Breast epithelium (tissue), 4 donors: ENCODE results near the gene CAB39L. TPM values are rescaled to one million over a fixed set of nuclear protein-coding genes. Genes with fewer than 3 reads are reported as not detected.

Source experiments
- DNase-seq, 2 donors: peaks; one replicate each; pipeline ENCODE4 v3.0.0-alpha.2; 2019; ENCODE audit warnings: low spot score in 2 of 2
- H3K27ac ChIP-seq, 2 donors: fragments of 200-600 bp; sonication (generic) in 1 of 2; one replicate each; pipeline ENCODE4 v1.5.1; 2016 to 2019; ENCODE audit warnings: mild to moderate bottlenecking in 1 of 2
- H3K27me3 ChIP-seq, 2 donors: fragments of 200-600 bp; sonication (generic) in 1 of 2; one replicate each; pipeline versions ENCODE4 v1.5.1 to v1.6.0; 2017 to 2019; ENCODE audit warnings: control low read depth in 1 of 2, mild to moderate bottlenecking in 1 of 2
- H3K36me3 ChIP-seq: fragments of 200-600 bp; one replicate; pipeline ENCODE4 v1.5.1; 2019
- H3K4me1 ChIP-seq, 2 donors: fragments of 200-600 bp; sonication (generic); one replicate each; pipeline ENCODE4 v1.5.1; 2016 to 2019; ENCODE audit warnings: control low read depth in 1 of 2
- H3K4me3 ChIP-seq, 3 donors: fragments of 200-600 bp; sonication (generic); 1 replicate in 2 of 3; 2 replicates in 1 of 3; pipeline ENCODE4 v1.5.1; 2016 to 2019; ENCODE audit warnings: mild to moderate bottlenecking in 3 of 3, moderate library complexity in 2 of 3
- H3K9me3 ChIP-seq, 2 donors: fragments of 200-600 bp; sonication (generic) in 1 of 2; one replicate each; pipeline ENCODE4 v1.5.1; 2016 to 2019; ENCODE audit warnings: control low read depth in 1 of 2
- POLR2A ChIP-seq: fragments of 450-650 bp; IDR thresholded peaks from one replicate; pipeline ENCODE4 v1.6.1; 2016; ENCODE audit warnings: antibody characterized with exemption, mild to moderate bottlenecking, moderate library complexity
- POLR2AphosphoS5 ChIP-seq, 3 donors: sonication (generic); formaldehyde crosslinking; IDR thresholded peaks; one replicate each; pipeline ENCODE4 v1.6.1; 2017; ENCODE audit warnings: antibody characterized with exemption in 3 of 3
- intact Hi-C: fragments of 100-400 bp; cut with DNase I; formaldehyde crosslinking; loops from one replicate; pipeline ENCODE4 v1.15.1; 2023; ENCODE audit warnings: low total_unique reads
- total RNA-seq, 3 donors: library from RNA; depleted of rRNA; stranded (reverse); fragments of >200 nt; gene quantifications; one replicate each; pipeline ENCODE4 v1.1.0, GENCODE V29; 2016
- TF ChIP-seq, protein P1 (sequence below), 3 donors: fragments of 450-650 bp; IDR thresholded peaks; one replicate each; pipeline ENCODE4 v1.5.1; 2016 to 2017; ENCODE audit warnings: antibody characterized with exemption in 3 of 3, mild to moderate bottlenecking in 3 of 3, moderate library complexity in 3 of 3

CAB39L gene
- total RNA-seq, 3 donors from 2014 or later = 40.0 to 92.1 (median 44.8) TPM

DNA sequence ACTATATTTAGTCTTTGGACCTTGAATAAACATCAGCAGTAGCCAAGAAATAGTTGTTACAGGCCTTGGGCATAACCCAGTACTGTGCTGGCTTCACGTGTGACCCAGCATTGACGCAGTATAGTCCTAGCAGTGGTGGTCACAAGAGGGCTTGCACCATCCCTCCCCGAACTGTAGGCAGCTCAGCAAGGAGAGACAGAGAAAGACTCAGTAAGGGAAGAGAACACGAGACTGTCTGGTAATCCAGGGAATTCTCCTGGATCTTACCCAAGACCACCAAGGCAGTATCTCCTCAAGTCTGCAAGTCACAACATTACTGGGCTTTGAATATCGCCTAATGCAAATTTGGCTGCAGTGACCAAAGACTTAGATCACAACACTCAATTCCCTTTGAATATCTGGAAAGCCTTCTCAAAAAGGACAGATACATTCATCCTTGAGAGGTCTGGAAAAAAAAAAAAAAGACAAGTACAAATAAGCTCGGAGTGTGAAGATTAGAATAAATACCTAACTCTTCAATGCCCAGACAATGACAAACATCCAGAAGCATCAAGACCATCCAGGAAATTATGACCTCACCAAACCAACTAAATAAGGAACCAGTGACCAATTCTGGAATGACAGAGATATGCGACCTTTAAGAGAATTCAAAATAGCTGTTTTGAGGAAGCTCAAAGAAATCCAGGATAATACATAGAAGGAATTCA, 39.7 kb downstream of the CAB39L start:
- TF ChIP-seq, protein P1, sequence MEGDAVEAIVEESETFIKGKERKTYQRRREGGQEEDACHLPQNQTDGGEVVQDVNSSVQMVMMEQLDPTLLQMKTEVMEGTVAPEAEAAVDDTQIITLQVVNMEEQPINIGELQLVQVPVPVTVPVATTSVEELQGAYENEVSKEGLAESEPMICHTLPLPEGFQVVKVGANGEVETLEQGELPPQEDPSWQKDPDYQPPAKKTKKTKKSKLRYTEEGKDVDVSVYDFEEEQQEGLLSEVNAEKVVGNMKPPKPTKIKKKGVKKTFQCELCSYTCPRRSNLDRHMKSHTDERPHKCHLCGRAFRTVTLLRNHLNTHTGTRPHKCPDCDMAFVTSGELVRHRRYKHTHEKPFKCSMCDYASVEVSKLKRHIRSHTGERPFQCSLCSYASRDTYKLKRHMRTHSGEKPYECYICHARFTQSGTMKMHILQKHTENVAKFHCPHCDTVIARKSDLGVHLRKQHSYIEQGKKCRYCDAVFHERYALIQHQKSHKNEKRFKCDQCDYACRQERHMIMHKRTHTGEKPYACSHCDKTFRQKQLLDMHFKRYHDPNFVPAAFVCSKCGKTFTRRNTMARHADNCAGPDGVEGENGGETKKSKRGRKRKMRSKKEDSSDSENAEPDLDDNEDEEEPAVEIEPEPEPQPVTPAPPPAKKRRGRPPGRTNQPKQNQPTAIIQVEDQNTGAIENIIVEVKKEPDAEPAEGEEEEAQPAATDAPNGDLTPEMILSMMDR (IDR thresholded peaks at IDR 0.05) = no peak
- TF ChIP-seq POLR2A = no peak
- no peak for TF ChIP-seq POLR2AphosphoS5 (IDR thresholded peaks at IDR 0.05)
- no peak overlapping the region for H3K27ac ChIP-seq
- H3K4me1 ChIP-seq = no peaks in the 10 kb centered on the region
- H3K36me3 ChIP-seq = no peaks in the 10 kb centered on the region
- peaks cover 0 to 18% of the 10 kb centered on the region in 2 donors for H3K9me3 ChIP-seq
- intact Hi-C loops = no loop called here
- DNase-seq = no peak
- H3K27me3 ChIP-seq = no peaks in the 10 kb centered on the region
- no peak overlapping the region for H3K4me3 ChIP-seq

DNA sequence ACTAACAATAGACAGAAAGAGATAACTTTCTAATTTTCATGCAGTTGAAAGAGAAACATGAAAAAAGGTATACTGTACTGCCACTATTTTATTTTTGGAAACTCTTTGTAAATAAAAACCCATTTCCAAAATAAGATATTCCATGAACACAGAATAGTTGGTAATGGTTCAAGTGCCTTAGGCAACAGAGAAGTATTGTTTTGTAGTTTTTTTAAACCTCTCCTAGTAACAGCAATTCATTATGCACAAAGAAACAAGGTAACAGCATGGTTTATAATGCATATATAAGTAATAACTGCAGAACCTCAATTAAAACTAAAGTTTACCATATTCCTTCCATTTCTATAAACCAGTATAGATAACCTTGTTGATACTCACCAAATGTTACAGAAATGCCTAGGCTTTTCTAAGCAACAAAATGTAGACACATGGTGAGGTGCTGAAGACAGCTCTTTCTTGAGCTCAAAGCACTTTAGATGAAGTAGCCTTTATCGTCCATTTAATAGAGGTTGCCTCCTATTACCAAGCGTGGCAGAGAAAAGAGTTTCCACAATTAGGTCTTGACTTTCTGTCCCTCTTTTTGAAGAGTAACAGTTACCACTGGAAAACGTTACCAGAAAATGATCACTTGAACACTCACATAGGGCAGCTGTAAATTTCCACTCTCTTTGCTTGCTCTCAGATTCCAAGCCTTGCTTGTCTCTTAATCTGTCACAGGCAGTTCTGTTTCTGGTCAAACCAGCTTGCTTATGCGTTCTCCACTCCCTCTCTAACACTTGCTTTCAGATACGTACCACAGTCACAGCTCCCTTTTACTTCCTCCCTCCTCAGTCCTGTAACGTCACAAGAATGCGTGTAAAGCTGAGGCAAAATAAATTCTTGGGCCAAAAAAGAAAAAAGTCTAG, 42.9 kb downstream of the CAB39L start:
- TF ChIP-seq POLR2AphosphoS5 (IDR thresholded peaks at IDR 0.05) (peak in 1 of 3 donors; percentile 57), POLR2A (no peak)
- TF ChIP-seq, protein P1 (IDR thresholded peaks at IDR 0.05) = no peak
- peak in 1 of 2 donors; percentile 47 for DNase-seq
- Histone ChIP-seq H3K4me3 (peak overlapping the region; percentile 39 to 59 (median 48)), H3K9me3 (peaks cover 0 to 18% of the 10 kb centered on the region in 2 donors), H3K27ac (peak overlapping the region; percentile 88 to 91), H3K36me3 (no peaks in the 10 kb centered on the region), H3K4me1 (no peaks in the 10 kb centered on the region), H3K27me3 (no peaks in the 10 kb centered on the region)
- intact Hi-C loops = no loop called here

DNA sequence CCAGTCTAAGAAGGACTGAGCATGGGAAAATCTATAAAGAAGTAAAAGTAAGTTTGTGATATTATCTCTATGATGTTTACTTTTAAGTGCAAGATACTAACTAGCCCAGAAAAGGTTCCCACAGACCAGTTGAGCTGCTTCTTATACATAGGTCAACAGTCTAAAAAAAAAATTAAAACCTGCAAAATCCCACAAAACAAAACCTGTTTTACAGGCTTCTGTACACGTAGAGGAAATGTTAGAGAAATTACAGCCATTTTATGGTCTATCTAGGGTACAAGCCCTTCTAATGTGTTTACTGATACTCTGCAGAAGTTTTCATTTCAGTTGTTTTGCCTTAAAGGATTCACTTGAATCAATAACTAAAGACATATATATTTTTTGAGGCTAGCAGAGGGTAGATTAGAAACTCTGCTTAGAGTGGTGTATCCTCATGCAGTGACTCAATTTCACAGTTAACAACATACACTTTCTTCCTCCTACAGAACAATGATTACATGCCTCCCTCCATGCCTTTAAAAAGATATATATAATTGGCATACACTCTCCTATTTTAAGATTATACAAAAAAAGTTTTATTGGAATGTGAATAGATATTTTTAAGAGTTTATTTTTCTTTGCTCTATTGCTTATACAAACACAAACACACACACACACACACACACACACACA, 43.9 kb downstream of the CAB39L start:
- Histone ChIP-seq H3K27ac (peak overlapping the region; percentile 88 to 91), H3K27me3 (no peaks in the 10 kb centered on the region), H3K4me3 (peak overlapping the region; percentile 39 to 59 (median 48)), H3K36me3 (no peaks in the 10 kb centered on the region), H3K4me1 (no peaks in the 10 kb centered on the region), H3K9me3 (peaks cover 0 to 11% of the 10 kb centered on the region in 2 donors)
- no peak for DNase-seq
- intact Hi-C loops = no loop called here
- TF ChIP-seq POLR2A (no peak), POLR2AphosphoS5 (IDR thresholded peaks at IDR 0.05) (no peak)
- TF ChIP-seq, protein P1 (IDR thresholded peaks at IDR 0.05) = no peak

DNA sequence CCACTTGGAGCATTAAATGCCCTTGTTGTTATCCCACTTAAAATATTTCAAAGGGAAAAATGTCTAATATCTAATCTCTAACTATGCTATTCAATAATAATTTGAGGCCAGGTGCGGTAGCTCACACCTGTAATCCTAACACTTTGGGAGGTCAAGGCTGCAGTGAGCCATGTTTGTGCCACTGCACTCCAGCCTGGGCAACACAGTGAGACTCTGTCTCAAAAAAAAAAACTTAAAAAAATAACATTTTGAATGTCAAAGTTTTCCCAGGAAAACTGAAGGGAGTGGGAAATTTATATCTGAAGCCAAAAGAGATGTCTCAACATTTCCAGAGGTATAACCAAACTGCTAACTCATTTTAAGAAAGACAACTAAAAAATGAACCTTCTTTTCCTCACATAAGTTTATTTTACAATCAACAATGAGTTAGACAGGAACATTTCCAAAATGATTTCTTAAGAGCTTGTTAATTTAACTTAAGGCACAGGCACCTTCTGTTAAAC, 47.9 kb downstream of the CAB39L start:
- Histone ChIP-seq H3K27ac (peak overlapping the region; percentile 52 to 74), H3K4me1 (no peaks in the 10 kb centered on the region), H3K36me3 (no peaks in the 10 kb centered on the region), H3K9me3 (no peaks in the 10 kb centered on the region), H3K4me3 (no peak overlapping the region), H3K27me3 (no peaks in the 10 kb centered on the region)
- DNase-seq = no peak
- TF ChIP-seq POLR2A (no peak), POLR2AphosphoS5 (IDR thresholded peaks at IDR 0.05) (no peak)
- TF ChIP-seq, protein P1 (IDR thresholded peaks at IDR 0.05) = no peak
- intact Hi-C loops = no loop called here
